Testis (tissue), 2 donors: ENCODE measurements around the gene AXDND1.

ENCODE experiments used
- POLR2A ChIP-seq: fragments of 450-650 bp; IDR thresholded peaks from one replicate; pipeline ENCODE4 v1.6.1; 2017; ENCODE audit warnings: antibody characterized with exemption, mild to moderate bottlenecking, moderate library complexity
- TF ChIP-seq, protein P1 (sequence below), 3 experiments: fragments of 450-650 bp in 2 of 3; fragments of 200-600 bp in 1 of 3; sonication (generic) in 1 of 3; IDR thresholded peaks; one replicate each; pipeline ENCODE4 v1.5.1; 2016 to 2019; ENCODE audit warnings: antibody characterized with exemption in 3 of 3, mild to moderate bottlenecking in 2 of 3, moderate library complexity in 1 of 3

- TF ChIP-seq, protein P1, sequence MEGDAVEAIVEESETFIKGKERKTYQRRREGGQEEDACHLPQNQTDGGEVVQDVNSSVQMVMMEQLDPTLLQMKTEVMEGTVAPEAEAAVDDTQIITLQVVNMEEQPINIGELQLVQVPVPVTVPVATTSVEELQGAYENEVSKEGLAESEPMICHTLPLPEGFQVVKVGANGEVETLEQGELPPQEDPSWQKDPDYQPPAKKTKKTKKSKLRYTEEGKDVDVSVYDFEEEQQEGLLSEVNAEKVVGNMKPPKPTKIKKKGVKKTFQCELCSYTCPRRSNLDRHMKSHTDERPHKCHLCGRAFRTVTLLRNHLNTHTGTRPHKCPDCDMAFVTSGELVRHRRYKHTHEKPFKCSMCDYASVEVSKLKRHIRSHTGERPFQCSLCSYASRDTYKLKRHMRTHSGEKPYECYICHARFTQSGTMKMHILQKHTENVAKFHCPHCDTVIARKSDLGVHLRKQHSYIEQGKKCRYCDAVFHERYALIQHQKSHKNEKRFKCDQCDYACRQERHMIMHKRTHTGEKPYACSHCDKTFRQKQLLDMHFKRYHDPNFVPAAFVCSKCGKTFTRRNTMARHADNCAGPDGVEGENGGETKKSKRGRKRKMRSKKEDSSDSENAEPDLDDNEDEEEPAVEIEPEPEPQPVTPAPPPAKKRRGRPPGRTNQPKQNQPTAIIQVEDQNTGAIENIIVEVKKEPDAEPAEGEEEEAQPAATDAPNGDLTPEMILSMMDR (IDR thresholded peaks at IDR 0.05), result peak in 2 of 3 experiments; percentile 12 to 38
- TF ChIP-seq POLR2A, result no peak
Measured at GRCh38 chr1:179599623-179600249, 234.0 kb downstream of the AXDND1 start.
